Adipocyte (in vitro differentiated cells): ENCODE results near the gene WDR49.
"Not testable (repeated sequence)": the region's sequence is repeated elsewhere in the genome, so short reads cannot be mapped to it uniquely, and the experiment has no call there.

Experiments
- DNase-seq: peaks from one replicate; pipeline ENCODE4 v3.0.0-alpha.2; 2015; ENCODE audit warnings: low read depth
- H3K27me3 ChIP-seq: replicated peaks from 2 replicates; pipeline ENCODE4 v1.7.0; 2013; ENCODE audit warnings: mild to moderate bottlenecking, low read length, moderate library complexity; ENCODE audit not compliant: control insufficient read depth, insufficient read depth
- H3K36me3 ChIP-seq: 2 replicates; pipeline ENCODE4 v1.7.0; 2013; ENCODE audit warnings: low read length, mild to moderate bottlenecking, moderate library complexity; ENCODE audit not compliant: control insufficient read depth, insufficient read depth, severe bottlenecking
- H3K4me1 ChIP-seq: 2 replicates; pipeline ENCODE4 v1.7.0; 2013; ENCODE audit warnings: mild to moderate bottlenecking, low read length, moderate library complexity; ENCODE audit not compliant: control insufficient read depth, insufficient read depth
- H3K4me3 ChIP-seq: 2 replicates; pipeline ENCODE4 v1.7.0; 2013; ENCODE audit warnings: mild to moderate bottlenecking, low read length, moderate library complexity
- H3K9ac ChIP-seq: 2 replicates; pipeline ENCODE4 v1.7.0; 2013; ENCODE audit warnings: mild to moderate bottlenecking, low read length, moderate library complexity
- H3K9me3 ChIP-seq: 2 replicates; pipeline ENCODE4 v1.7.0; 2013; ENCODE audit warnings: mild to moderate bottlenecking, low read length, moderate library complexity; ENCODE audit not compliant: control insufficient read depth

WDR49 gene

DNA sequence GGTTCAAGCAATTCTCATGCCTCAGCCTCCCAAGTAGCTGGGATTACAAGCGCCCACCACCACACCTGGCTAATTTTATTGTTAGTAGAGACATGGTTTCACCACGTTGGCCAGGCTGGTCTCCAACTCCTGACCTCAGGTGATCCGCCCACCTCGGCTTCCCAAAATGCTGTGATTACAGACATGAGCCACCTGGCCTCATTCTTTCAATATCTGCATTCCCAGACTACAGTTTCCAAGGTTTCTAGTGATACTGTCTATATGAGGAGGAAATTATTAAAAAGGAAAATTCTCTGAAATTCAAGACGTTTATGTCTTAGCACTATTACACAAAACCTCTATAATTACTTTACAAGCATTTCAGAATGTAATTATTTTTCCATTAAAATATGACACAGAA, 39.5 kb downstream of the WDR49 start:
- not testable (repeated sequence) for DNase-seq, H3K9ac ChIP-seq, H3K36me3 ChIP-seq, H3K9me3 ChIP-seq, H3K27me3 ChIP-seq, H3K4me3 ChIP-seq, H3K4me1 ChIP-seq

- H3K27me3 ChIP-seq, result peaks cover 1% of the 10 kb centered on the region
- H3K9ac ChIP-seq, result no peak overlapping the region
- DNase-seq, result no peak
- no peak overlapping the region for H3K4me3 ChIP-seq
- H3K36me3 ChIP-seq, result no peaks in the 10 kb centered on the region
- H3K9me3 ChIP-seq, result no peaks in the 10 kb centered on the region
- no peaks in the 10 kb centered on the region for H3K4me1 ChIP-seq
These were observed 42.0 kb downstream of the WDR49 start for GRCh38 chr3:167611718-167612117.

GRCh38 chr3:167609156-167609555, 44.6 kb downstream of the WDR49 start:
- Histone ChIP-seq H3K9me3 (no peaks in the 10 kb centered on the region), H3K4me1 (no peaks in the 10 kb centered on the region), H3K27me3 (peaks cover 3% of the 10 kb centered on the region), H3K4me3 (no peak overlapping the region), H3K36me3 (no peaks in the 10 kb centered on the region), H3K9ac (no peak overlapping the region)
- no peak for DNase-seq

DNA sequence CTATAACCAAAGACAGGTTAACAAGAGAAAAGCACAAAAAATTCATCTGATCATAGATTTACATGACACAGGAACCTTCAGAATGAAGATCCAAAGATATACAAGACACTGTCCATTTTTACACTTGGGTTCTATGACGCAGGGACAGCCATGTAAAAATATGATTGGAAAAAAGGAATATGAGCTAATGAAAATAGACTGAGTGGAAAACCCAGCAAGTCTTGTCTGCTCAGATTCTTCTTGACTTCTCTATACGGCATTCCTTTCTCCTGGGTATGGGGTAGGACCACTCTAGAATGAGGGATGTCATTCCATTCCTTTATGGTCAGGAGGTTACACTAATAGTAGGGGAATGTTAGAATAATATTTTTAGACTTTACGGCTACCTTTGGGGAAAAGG, 46.9 kb downstream of the WDR49 start:
- Histone ChIP-seq H3K36me3 (no peaks in the 10 kb centered on the region), H3K4me1 (no peaks in the 10 kb centered on the region), H3K27me3 (peaks cover 3% of the 10 kb centered on the region), H3K4me3 (no peak overlapping the region), H3K9me3 (no peaks in the 10 kb centered on the region), H3K9ac (no peak overlapping the region)
- no peak for DNase-seq

GRCh38 chr3:167605871-167606270, 47.9 kb downstream of the WDR49 start:
- Histone ChIP-seq H3K27me3 (peaks cover 3% of the 10 kb centered on the region), H3K9me3 (no peaks in the 10 kb centered on the region), H3K4me3 (no peak overlapping the region), H3K9ac (no peak overlapping the region), H3K4me1 (no peaks in the 10 kb centered on the region), H3K36me3 (no peaks in the 10 kb centered on the region)
- no peak for DNase-seq

GRCh38 chr3:167602041-167602440, 51.7 kb downstream of the WDR49 start:
- no peak for DNase-seq
- Histone ChIP-seq H3K9ac (no peak overlapping the region), H3K9me3 (no peaks in the 10 kb centered on the region), H3K27me3 (peaks cover 3% of the 10 kb centered on the region), H3K4me3 (no peak overlapping the region), H3K36me3 (no peaks in the 10 kb centered on the region), H3K4me1 (no peaks in the 10 kb centered on the region)

- no peak overlapping the region for H3K4me3 ChIP-seq
- DNase-seq, result no peak
- H3K27me3 ChIP-seq, result no peaks in the 10 kb centered on the region
- no peak overlapping the region for H3K9ac ChIP-seq
- no peaks in the 10 kb centered on the region for H3K4me1 ChIP-seq
- peaks cover 3% of the 10 kb centered on the region for H3K9me3 ChIP-seq
- no peaks in the 10 kb centered on the region for H3K36me3 ChIP-seq
These were observed 66.1 kb downstream of the WDR49 start for GRCh38 chr3:167587651-167588050.

- DNase-seq, result no peak
- no peak overlapping the region for H3K4me3 ChIP-seq
These were observed 78.6 kb downstream of the WDR49 start for GRCh38 chr3:167575000-167575600.

GRCh38 chr3:167572991-167573390, 80.8 kb downstream of the WDR49 start:
- Histone ChIP-seq H3K4me1 (no peaks in the 10 kb centered on the region), H3K27me3 (no peaks in the 10 kb centered on the region), H3K4me3 (no peak overlapping the region), H3K9ac (no peak overlapping the region), H3K9me3 (peaks cover 2% of the 10 kb centered on the region), H3K36me3 (no peaks in the 10 kb centered on the region)
- no peak for DNase-seq

More at GRCh38 chr3:167575000-167575600, 78.6 kb downstream of the WDR49 start:
- no peaks in the 10 kb centered on the region for H3K9me3 ChIP-seq
- H3K27me3 ChIP-seq, result no peaks in the 10 kb centered on the region
- H3K36me3 ChIP-seq, result no peaks in the 10 kb centered on the region
- no peaks in the 10 kb centered on the region for H3K4me1 ChIP-seq
- no peak overlapping the region for H3K9ac ChIP-seq

- no peaks in the 10 kb centered on the region for H3K36me3 ChIP-seq
- H3K9me3 ChIP-seq, result peaks cover 2% of the 10 kb centered on the region
- no peak overlapping the region for H3K4me3 ChIP-seq
- H3K4me1 ChIP-seq, result no peaks in the 10 kb centered on the region
- DNase-seq, result no peak
- no peaks in the 10 kb centered on the region for H3K27me3 ChIP-seq
- H3K9ac ChIP-seq, result no peak overlapping the region
These were observed 85.1 kb downstream of the WDR49 start for GRCh38 chr3:167568634-167569033.

- Histone ChIP-seq H3K4me3 (no peak overlapping the region), H3K27me3 (no peaks in the 10 kb centered on the region), H3K36me3 (no peaks in the 10 kb centered on the region), H3K9ac (no peak overlapping the region), H3K9me3 (peaks cover 2% of the 10 kb centered on the region), H3K4me1 (no peaks in the 10 kb centered on the region)
- no peak for DNase-seq
These were observed 88.3 kb downstream of the WDR49 start for GRCh38 chr3:167565489-167565888.

- no peak for DNase-seq
- no peak overlapping the region for H3K9ac ChIP-seq
These were observed 89.1 kb downstream of the WDR49 start for GRCh38 chr3:167564612-167565011.

More at GRCh38 chr3:167564612-167565011, 89.1 kb downstream of the WDR49 start:
- no peaks in the 10 kb centered on the region for H3K36me3 ChIP-seq
- H3K27me3 ChIP-seq, result no peaks in the 10 kb centered on the region
- H3K4me3 ChIP-seq, result no peak overlapping the region
- peaks cover 2% of the 10 kb centered on the region for H3K9me3 ChIP-seq
- no peaks in the 10 kb centered on the region for H3K4me1 ChIP-seq
